GM23338 (cell line): ENCODE data around the gene SYT9. TPM values are rescaled to one million over a fixed set of nuclear protein-coding genes. Genes with fewer than 3 reads are reported as not detected.

ENCODE experiments used
- ATAC-seq: fragments of 200-7000 bp; cut with Tn5 transposase; 3 replicates; pipeline ENCODE4 v1.9.1; 2020
- DNase-seq: peaks from one replicate; pipeline ENCODE4 v3.0.0-alpha.2; 2015; ENCODE audit warnings: low spot score
- H2AFZ ChIP-seq: fragments of 200-600 bp; sonication (generic); 2 replicates; pipeline ENCODE4 v1.8.0; 2016; ENCODE audit warnings: antibody characterized with exemption, mild to moderate bottlenecking, moderate library complexity
- H3F3A ChIP-seq: fragments of 200-600 bp; sonication (generic); replicated peaks from 2 replicates; pipeline ENCODE4 v1.8.0; 2017; ENCODE audit warnings: antibody characterized with exemption, mixed run types, low read depth
- H3K27ac ChIP-seq: fragments of 200-600 bp; sonication (generic); 2 replicates; pipeline ENCODE4 v1.6.1; 2016; ENCODE audit warnings: low read depth
- H3K27me3 ChIP-seq: fragments of 200-600 bp; sonication (generic); 2 replicates; pipeline ENCODE4 v1.8.0; 2016; ENCODE audit warnings: mild to moderate bottlenecking, mixed run types, moderate library complexity; ENCODE audit not compliant: insufficient read depth
- H3K36me3 ChIP-seq: fragments of 200-600 bp; sonication (generic); 2 replicates; pipeline ENCODE4 v1.8.0; 2016; ENCODE audit warnings: mild to moderate bottlenecking; ENCODE audit not compliant: insufficient read depth
- H3K4me1 ChIP-seq: fragments of 200-600 bp; sonication (generic); 2 replicates; pipeline ENCODE4 v1.8.0; 2016; ENCODE audit warnings: mild to moderate bottlenecking, moderate library complexity; ENCODE audit not compliant: insufficient read depth
- H3K4me2 ChIP-seq: fragments of 200-600 bp; sonication (generic); 2 replicates; pipeline ENCODE4 v1.7.1; 2017; ENCODE audit warnings: mixed run types
- H3K4me3 ChIP-seq: fragments of 200-600 bp; sonication (generic); 2 replicates; pipeline ENCODE4 v1.6.1; 2016; ENCODE audit warnings: mixed run types
- H3K79me2 ChIP-seq: fragments of 200-600 bp; sonication (generic); replicated peaks from 2 replicates; pipeline ENCODE4 v1.8.0; 2017; ENCODE audit warnings: mild to moderate bottlenecking; ENCODE audit not compliant: insufficient read depth
- H3K9me2 ChIP-seq: fragments of 200-600 bp; sonication (generic); 2 replicates; pipeline ENCODE4 v1.8.0; 2017; ENCODE audit not compliant: insufficient read depth
- H4K20me1 ChIP-seq: fragments of 200-600 bp; sonication (generic); replicated peaks from 2 replicates; pipeline ENCODE4 v1.8.0; 2017; ENCODE audit warnings: mild to moderate bottlenecking; ENCODE audit not compliant: insufficient read depth
- H3K27ac Mint-ChIP-seq: 2 replicates; pipeline ENCODE4 v1.8.0; 2020; ENCODE audit warnings: inconsistent platforms, mild to moderate bottlenecking, moderate library complexity, mixed read lengths
- H3K27me3 Mint-ChIP-seq: 3 replicates; pipeline ENCODE4 v1.8.0; 2022; ENCODE audit warnings: low read depth, mild to moderate bottlenecking, moderate library complexity, mixed read lengths, inconsistent platforms; ENCODE audit not compliant: insufficient read depth, poor library complexity
- H3K36me3 Mint-ChIP-seq: 3 replicates; pipeline ENCODE4 v1.8.0; 2021; ENCODE audit warnings: low read depth, mild to moderate bottlenecking, inconsistent platforms, moderate library complexity, mixed read lengths
- H3K4me1 Mint-ChIP-seq: 3 replicates; pipeline ENCODE4 v1.8.0; 2020; ENCODE audit warnings: mild to moderate bottlenecking, inconsistent platforms, mixed read lengths
- H3K4me3 Mint-ChIP-seq: 3 replicates; pipeline ENCODE4 v1.8.0; 2021; ENCODE audit warnings: moderate library complexity, mild to moderate bottlenecking, inconsistent platforms, mixed read lengths
- H3K9me3 Mint-ChIP-seq: 3 replicates; pipeline ENCODE4 v1.8.0; 2020; ENCODE audit warnings: moderate library complexity, mild to moderate bottlenecking, inconsistent platforms, mixed read lengths
- CREB1 ChIP-seq: fragments of 250-450 bp; sonication (Bioruptor Pico); IDR thresholded peaks from 2 replicates; pipeline ENCODE4 v1.5.0; 2020; ENCODE audit warnings: low read depth, mild to moderate bottlenecking, moderate library complexity
- ETS1 ChIP-seq: IDR thresholded peaks from 2 replicates; pipeline ENCODE4 v1.6.1; 2016; ENCODE audit warnings: antibody characterized with exemption
- EZH2 ChIP-seq: fragments of 200-600 bp; sonication (generic); IDR thresholded peaks from one replicate; pipeline ENCODE4 v1.8.0; 2017; ENCODE audit warnings: antibody characterized with exemption, mild to moderate bottlenecking, low read depth; ENCODE audit not compliant: unreplicated experiment
- POLR2AphosphoS5 ChIP-seq: IDR thresholded peaks from 2 replicates; pipeline ENCODE4 v1.6.1; 2016; ENCODE audit warnings: antibody characterized with exemption, low read depth
- REST ChIP-seq: IDR thresholded peaks from one replicate; pipeline ENCODE4 v1.6.1; 2018; ENCODE audit warnings: antibody characterized with exemption; ENCODE audit not compliant: unreplicated experiment
- STAT1 ChIP-seq: IDR thresholded peaks from one replicate; pipeline ENCODE4 v1.6.1; 2016; ENCODE audit warnings: antibody characterized with exemption; ENCODE audit not compliant: unreplicated experiment
- ZNF331 ChIP-seq: fragments of 250-450 bp; sonication (Bioruptor Pico); IDR thresholded peaks from 2 replicates; pipeline ENCODE4 v1.5.0; 2020; ENCODE audit warnings: low read depth, mild to moderate bottlenecking, moderate library complexity
- polyA plus RNA-seq: library from polyadenylated mRNA; unstranded; fragments of >200 nt; fragmentation: Nextera tagmentation; extraction: Ambion mirVana; gene quantifications from 2 replicates; pipeline ENCODE4 v1.2.1, GENCODE V29; 2016
- total RNA-seq: library from RNA; depleted of rRNA; stranded (reverse); fragments of >200 nt; shearing (Covaris generic); gene quantifications from 2 replicates; pipeline ENCODE4 v1.2.3, GENCODE V29; 2014
- TF ChIP-seq, protein P1 (sequence below): fragments of 250-450 bp; sonication (Bioruptor Pico); IDR thresholded peaks from 2 replicates; pipeline ENCODE4 v1.5.0; 2020; ENCODE audit warnings: mild to moderate bottlenecking, moderate library complexity
- TF ChIP-seq, protein P2 (sequence below), 2 experiments: fragments of 200-600 bp in 1 of 2; sonication (generic) in 1 of 2; conservative IDR thresholded peaks; 2 replicates each; pipeline versions ENCODE4 v1.5.1 to v1.6.1; 2016 to 2017; ENCODE audit warnings: antibody characterized with exemption in 2 of 2, low read depth in 2 of 2, mild to moderate bottlenecking in 2 of 2, moderate library complexity in 1 of 2

SYT9 gene
- total and polyA plus RNA-seq, 2 experiments from 2014 or later = 0.91 to 2.4 TPM

- ATAC-seq (no peak), DNase-seq (no peak)
- Mint-ChIP-seq H3K9me3 (no peaks in the 10 kb centered on the region), H3K4me3 (no peak overlapping the region), H3K27me3 (peaks cover 34% of the 10 kb centered on the region), H3K27ac (no peak overlapping the region), H3K4me1 (peaks cover 14% of the 10 kb centered on the region; the same call in 2 of the 3 replicates), H3K36me3 (no peaks in the 10 kb centered on the region)
- peaks cover 54% of the 10 kb centered on the region for H3K27me3 ChIP-seq
- H3K4me3 ChIP-seq = no peak overlapping the region
- H3F3A ChIP-seq = 0 out of 2 replicates have a peak, but pooled peaks cover 2% of the 10 kb centered on the region
- no peak overlapping the region for H2AFZ ChIP-seq
- no peaks in the 10 kb centered on the region for H4K20me1 ChIP-seq
- no peaks in the 10 kb centered on the region for H3K36me3 ChIP-seq
- no peak overlapping the region for H3K27ac ChIP-seq
- H3K4me2 ChIP-seq = no peak overlapping the region
- peaks cover 21% of the 10 kb centered on the region for H3K4me1 ChIP-seq
- H3K9me2 ChIP-seq = no peaks in the 10 kb centered on the region
- TF ChIP-seq ZNF331 (CRISPR knock-in tag) (no peak), ETS1 (no peak), STAT1 (no peak), EZH2 (no peak), REST (no peak), CREB1 (no peak), POLR2AphosphoS5 (no peak)
- TF ChIP-seq, protein P1, sequence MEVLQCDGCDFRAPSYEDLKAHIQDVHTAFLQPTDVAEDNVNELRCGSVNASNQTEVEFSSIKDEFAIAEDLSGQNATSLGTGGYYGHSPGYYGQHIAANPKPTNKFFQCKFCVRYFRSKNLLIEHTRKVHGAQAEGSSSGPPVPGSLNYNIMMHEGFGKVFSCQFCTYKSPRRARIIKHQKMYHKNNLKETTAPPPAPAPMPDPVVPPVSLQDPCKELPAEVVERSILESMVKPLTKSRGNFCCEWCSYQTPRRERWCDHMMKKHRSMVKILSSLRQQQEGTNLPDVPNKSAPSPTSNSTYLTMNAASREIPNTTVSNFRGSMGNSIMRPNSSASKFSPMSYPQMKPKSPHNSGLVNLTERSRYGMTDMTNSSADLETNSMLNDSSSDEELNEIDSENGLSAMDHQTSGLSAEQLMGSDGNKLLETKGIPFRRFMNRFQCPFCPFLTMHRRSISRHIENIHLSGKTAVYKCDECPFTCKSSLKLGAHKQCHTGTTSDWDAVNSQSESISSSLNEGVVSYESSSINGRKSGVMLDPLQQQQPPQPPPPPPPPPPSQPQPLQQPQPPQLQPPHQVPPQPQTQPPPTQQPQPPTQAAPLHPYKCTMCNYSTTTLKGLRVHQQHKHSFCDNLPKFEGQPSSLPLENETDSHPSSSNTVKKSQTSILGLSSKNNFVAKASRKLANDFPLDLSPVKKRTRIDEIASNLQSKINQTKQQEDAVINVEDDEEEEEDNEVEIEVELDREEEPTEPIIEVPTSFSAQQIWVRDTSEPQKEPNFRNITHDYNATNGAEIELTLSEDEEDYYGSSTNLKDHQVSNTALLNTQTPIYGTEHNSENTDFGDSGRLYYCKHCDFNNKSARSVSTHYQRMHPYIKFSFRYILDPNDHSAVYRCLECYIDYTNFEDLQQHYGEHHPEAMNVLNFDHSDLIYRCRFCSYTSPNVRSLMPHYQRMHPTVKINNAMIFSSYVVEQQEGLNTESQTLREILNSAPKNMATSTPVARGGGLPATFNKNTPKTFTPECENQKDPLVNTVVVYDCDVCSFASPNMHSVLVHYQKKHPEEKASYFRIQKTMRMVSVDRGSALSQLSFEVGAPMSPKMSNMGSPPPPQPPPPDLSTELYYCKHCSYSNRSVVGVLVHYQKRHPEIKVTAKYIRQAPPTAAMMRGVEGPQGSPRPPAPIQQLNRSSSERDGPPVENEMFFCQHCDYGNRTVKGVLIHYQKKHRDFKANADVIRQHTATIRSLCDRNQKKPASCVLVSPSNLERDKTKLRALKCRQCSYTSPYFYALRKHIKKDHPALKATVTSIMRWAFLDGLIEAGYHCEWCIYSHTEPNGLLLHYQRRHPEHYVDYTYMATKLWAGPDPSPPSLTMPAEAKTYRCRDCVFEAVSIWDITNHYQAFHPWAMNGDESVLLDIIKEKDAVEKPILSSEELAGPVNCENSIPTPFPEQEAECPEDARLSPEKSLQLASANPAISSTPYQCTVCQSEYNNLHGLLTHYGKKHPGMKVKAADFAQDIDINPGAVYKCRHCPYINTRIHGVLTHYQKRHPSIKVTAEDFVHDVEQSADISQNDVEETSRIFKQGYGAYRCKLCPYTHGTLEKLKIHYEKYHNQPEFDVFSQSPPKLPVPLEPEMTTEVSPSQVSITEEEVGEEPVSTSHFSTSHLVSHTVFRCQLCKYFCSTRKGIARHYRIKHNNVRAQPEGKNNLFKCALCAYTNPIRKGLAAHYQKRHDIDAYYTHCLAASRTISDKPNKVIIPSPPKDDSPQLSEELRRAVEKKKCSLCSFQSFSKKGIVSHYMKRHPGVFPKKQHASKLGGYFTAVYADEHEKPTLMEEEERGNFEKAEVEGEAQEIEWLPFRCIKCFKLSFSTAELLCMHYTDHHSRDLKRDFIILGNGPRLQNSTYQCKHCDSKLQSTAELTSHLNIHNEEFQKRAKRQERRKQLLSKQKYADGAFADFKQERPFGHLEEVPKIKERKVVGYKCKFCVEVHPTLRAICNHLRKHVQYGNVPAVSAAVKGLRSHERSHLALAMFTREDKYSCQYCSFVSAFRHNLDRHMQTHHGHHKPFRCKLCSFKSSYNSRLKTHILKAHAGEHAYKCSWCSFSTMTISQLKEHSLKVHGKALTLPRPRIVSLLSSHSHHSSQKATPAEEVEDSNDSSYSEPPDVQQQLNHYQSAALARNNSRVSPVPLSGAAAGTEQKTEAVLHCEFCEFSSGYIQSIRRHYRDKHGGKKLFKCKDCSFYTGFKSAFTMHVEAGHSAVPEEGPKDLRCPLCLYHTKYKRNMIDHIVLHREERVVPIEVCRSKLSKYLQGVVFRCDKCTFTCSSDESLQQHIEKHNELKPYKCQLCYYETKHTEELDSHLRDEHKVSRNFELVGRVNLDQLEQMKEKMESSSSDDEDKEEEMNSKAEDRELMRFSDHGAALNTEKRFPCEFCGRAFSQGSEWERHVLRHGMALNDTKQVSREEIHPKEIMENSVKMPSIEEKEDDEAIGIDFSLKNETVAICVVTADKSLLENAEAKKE (CRISPR knock-in tag) = no peak
- TF ChIP-seq, protein P2, sequence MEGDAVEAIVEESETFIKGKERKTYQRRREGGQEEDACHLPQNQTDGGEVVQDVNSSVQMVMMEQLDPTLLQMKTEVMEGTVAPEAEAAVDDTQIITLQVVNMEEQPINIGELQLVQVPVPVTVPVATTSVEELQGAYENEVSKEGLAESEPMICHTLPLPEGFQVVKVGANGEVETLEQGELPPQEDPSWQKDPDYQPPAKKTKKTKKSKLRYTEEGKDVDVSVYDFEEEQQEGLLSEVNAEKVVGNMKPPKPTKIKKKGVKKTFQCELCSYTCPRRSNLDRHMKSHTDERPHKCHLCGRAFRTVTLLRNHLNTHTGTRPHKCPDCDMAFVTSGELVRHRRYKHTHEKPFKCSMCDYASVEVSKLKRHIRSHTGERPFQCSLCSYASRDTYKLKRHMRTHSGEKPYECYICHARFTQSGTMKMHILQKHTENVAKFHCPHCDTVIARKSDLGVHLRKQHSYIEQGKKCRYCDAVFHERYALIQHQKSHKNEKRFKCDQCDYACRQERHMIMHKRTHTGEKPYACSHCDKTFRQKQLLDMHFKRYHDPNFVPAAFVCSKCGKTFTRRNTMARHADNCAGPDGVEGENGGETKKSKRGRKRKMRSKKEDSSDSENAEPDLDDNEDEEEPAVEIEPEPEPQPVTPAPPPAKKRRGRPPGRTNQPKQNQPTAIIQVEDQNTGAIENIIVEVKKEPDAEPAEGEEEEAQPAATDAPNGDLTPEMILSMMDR (conservative IDR thresholded peaks at IDR 0.05; ENCODE audit: low read depth in 2 of 2) = no peak
- no peaks in the 10 kb centered on the region for H3K79me2 ChIP-seq
Measured at GRCh38 chr11:7250166-7250565, 1.5 kb upstream of the SYT9 start.
